Measurements from ENCODE around the gene VWA7.

VWA7 gene

DNA sequence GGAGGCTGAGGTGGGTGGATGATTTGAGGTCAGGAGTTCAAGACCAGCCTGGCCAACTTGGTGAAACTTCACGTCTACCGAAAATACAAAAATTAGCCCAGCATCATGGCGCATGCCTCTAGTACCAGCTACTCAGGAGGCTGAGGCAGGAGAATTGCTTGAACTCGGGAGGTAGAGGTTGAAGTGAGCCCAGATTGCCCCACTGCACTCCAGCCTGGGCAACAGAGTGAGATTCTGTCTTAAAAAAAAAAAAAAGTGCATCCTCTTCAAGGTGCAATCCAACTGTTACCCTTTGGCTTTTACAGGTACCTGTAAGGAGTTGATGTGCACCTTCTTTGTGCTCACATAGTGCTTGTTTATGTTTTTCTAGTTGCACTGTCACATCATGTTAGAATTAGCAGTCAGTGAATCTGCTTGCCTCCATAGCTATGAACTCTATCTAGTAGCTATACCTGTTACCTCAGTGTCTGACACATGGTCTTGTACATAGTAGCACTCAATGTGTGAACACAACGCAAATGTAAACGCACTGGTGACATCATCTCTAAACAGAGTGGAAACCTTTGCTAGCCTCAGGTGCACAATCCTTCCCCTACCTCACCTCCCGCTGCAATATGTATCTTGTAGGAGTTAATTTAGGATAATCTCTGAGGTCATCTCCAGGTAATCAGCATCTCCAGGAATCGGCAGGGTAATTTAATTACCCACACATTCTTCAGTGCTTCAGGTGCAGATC is 27.7 kb downstream of the VWA7 start:
- no peak overlapping the region for H3K4me2 ChIP-seq (ENCODE audit: low read length)
- no peaks in the 10 kb centered on the region for H3K4me1 ChIP-seq
- H3K9me3 ChIP-seq (ENCODE audit: control insufficient read depth, low read length), result no peaks in the 10 kb centered on the region
- H3K27me3 ChIP-seq (ENCODE audit: control insufficient read depth, insufficient read depth, low read length), result no peaks in the 10 kb centered on the region
- H3K4me3 ChIP-seq (ENCODE audit: low read depth, low read length), result no peak overlapping the region
- no peaks in the 10 kb centered on the region for H3K36me3 ChIP-seq (ENCODE audit: control insufficient read depth, insufficient read depth, low read length)
- H3K27ac ChIP-seq, result no peak overlapping the region
- H2AFZ ChIP-seq, result no peak overlapping the region
- TF ChIP-seq, protein P1, sequence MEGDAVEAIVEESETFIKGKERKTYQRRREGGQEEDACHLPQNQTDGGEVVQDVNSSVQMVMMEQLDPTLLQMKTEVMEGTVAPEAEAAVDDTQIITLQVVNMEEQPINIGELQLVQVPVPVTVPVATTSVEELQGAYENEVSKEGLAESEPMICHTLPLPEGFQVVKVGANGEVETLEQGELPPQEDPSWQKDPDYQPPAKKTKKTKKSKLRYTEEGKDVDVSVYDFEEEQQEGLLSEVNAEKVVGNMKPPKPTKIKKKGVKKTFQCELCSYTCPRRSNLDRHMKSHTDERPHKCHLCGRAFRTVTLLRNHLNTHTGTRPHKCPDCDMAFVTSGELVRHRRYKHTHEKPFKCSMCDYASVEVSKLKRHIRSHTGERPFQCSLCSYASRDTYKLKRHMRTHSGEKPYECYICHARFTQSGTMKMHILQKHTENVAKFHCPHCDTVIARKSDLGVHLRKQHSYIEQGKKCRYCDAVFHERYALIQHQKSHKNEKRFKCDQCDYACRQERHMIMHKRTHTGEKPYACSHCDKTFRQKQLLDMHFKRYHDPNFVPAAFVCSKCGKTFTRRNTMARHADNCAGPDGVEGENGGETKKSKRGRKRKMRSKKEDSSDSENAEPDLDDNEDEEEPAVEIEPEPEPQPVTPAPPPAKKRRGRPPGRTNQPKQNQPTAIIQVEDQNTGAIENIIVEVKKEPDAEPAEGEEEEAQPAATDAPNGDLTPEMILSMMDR (IDR thresholded peaks at IDR 0.05), result no peak
- no peak overlapping the region for H3K9ac ChIP-seq
- no peaks in the 10 kb centered on the region for H3K79me2 ChIP-seq

DNA sequence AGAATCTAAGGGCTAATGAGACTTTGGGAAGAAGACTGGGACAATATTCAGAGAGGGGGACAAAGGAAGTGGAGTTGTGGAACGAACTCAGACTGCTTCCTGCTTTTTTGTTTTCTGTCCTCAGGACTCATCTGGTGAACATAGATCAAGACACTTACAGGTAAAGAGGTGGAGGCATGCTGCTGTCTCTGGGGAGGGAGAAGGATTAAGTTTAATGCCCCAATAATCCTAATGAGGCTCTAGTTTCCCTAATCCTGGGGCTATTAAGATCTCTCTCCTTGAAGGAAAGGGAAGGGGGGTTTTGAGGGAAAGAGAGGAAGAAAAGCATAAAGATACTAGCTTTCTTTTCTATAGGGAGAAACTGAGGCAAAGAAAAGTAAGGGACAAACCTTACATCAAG is 32.7 kb downstream of the VWA7 start:
- Histone ChIP-seq H2AFZ (no peak overlapping the region), H3K9me3 (ENCODE audit: control insufficient read depth, low read length) (no peaks in the 10 kb centered on the region), H3K27ac (no peak overlapping the region), H3K27me3 (ENCODE audit: control insufficient read depth, insufficient read depth, low read length) (no peaks in the 10 kb centered on the region), H3K36me3 (ENCODE audit: control insufficient read depth, insufficient read depth, low read length) (no peaks in the 10 kb centered on the region), H3K9ac (no peak overlapping the region), H3K4me3 (ENCODE audit: low read depth, low read length) (no peak overlapping the region), H3K4me1 (peaks cover under 1% of the 10 kb centered on the region), H3K79me2 (no peaks in the 10 kb centered on the region), H3K4me2 (ENCODE audit: low read length) (no peak overlapping the region)
- TF ChIP-seq, protein P1 (IDR thresholded peaks at IDR 0.05), result no peak

DNA sequence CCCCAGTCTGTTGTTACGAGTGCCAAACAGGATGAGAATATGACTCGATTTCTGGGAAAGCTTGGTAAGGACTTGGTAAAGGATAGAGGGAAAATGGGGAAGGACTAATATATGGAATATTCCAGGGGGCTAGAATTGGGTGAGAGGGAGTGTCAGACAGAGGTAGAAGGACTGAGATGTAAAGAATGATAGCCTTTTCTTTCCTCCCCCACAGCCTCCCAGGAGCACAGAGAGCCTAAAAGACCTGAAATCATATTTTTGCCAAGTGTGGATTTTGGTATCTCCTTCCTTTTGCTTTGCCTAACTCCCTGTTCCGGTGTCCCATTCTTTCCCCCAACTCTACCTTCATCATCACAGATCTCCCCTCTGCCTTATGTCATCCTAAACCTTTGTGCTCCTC is 34.2 kb downstream of the VWA7 start:
- H3K27ac ChIP-seq, result no peak overlapping the region
- H3K4me3 ChIP-seq (ENCODE audit: low read depth, low read length), result no peak overlapping the region
- H3K9ac ChIP-seq, result no peak overlapping the region
- no peaks in the 10 kb centered on the region for H3K9me3 ChIP-seq (ENCODE audit: control insufficient read depth, low read length)
- H3K79me2 ChIP-seq, result no peaks in the 10 kb centered on the region
- peaks cover 4% of the 10 kb centered on the region for H3K4me1 ChIP-seq
- H3K27me3 ChIP-seq (ENCODE audit: control insufficient read depth, insufficient read depth, low read length), result no peaks in the 10 kb centered on the region
- no peak overlapping the region for H3K4me2 ChIP-seq (ENCODE audit: low read length)
- no peak overlapping the region for H2AFZ ChIP-seq
- no peaks in the 10 kb centered on the region for H3K36me3 ChIP-seq (ENCODE audit: control insufficient read depth, insufficient read depth, low read length)
- TF ChIP-seq, protein P1 (IDR thresholded peaks at IDR 0.05), result no peak

DNA sequence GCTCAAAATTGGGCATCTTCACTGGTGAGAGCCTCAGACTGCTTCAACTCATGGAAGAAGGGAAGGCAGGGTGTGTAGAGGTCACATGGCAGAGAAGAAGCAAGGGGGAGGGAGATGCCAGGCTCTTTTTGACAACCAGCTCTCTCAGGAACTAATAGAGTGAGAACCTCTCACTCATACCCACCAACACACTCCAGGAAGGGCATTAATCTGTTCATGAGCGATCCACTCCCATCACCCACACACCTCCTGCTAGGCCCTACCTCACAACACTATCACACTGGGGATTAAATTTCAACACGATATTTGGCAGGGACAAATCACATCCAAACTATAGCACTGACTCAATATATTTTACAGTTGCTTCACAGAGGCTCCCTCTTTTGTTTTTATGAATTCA is 35.3 kb downstream of the VWA7 start:
- TF ChIP-seq, protein P1 (IDR thresholded peaks at IDR 0.05), result no peak
- H3K4me3 ChIP-seq (ENCODE audit: low read depth, low read length), result no peak overlapping the region
- no peaks in the 10 kb centered on the region for H3K27me3 ChIP-seq (ENCODE audit: control insufficient read depth, insufficient read depth, low read length)
- H3K4me1 ChIP-seq, result peaks cover 4% of the 10 kb centered on the region
- no peaks in the 10 kb centered on the region for H3K9me3 ChIP-seq (ENCODE audit: control insufficient read depth, low read length)
- no peaks in the 10 kb centered on the region for H3K36me3 ChIP-seq (ENCODE audit: control insufficient read depth, insufficient read depth, low read length)
- H2AFZ ChIP-seq, result no peak overlapping the region
- H3K4me2 ChIP-seq (ENCODE audit: low read length), result no peak overlapping the region
- no peaks in the 10 kb centered on the region for H3K79me2 ChIP-seq
- H3K27ac ChIP-seq, result no peak overlapping the region
- H3K9ac ChIP-seq, result no peak overlapping the region
